Measurements from ENCODE around the gene PCDH17. TPM values are rescaled to one million over a fixed set of nuclear protein-coding genes. Genes with fewer than 3 reads are reported as not detected.

Gene PCDH17, protein sequence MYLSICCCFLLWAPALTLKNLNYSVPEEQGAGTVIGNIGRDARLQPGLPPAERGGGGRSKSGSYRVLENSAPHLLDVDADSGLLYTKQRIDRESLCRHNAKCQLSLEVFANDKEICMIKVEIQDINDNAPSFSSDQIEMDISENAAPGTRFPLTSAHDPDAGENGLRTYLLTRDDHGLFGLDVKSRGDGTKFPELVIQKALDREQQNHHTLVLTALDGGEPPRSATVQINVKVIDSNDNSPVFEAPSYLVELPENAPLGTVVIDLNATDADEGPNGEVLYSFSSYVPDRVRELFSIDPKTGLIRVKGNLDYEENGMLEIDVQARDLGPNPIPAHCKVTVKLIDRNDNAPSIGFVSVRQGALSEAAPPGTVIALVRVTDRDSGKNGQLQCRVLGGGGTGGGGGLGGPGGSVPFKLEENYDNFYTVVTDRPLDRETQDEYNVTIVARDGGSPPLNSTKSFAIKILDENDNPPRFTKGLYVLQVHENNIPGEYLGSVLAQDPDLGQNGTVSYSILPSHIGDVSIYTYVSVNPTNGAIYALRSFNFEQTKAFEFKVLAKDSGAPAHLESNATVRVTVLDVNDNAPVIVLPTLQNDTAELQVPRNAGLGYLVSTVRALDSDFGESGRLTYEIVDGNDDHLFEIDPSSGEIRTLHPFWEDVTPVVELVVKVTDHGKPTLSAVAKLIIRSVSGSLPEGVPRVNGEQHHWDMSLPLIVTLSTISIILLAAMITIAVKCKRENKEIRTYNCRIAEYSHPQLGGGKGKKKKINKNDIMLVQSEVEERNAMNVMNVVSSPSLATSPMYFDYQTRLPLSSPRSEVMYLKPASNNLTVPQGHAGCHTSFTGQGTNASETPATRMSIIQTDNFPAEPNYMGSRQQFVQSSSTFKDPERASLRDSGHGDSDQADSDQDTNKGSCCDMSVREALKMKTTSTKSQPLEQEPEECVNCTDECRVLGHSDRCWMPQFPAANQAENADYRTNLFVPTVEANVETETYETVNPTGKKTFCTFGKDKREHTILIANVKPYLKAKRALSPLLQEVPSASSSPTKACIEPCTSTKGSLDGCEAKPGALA (N-terminal part only)
- total RNA-seq (10 to 100 TPM in 1 of 6 donors, 1 to 10 TPM in 5; 3.7 to 10.2 (median 7.6) TPM), polyA plus RNA-seq (1 to 10 TPM; 2.1 to 7.3 TPM)

DNA sequence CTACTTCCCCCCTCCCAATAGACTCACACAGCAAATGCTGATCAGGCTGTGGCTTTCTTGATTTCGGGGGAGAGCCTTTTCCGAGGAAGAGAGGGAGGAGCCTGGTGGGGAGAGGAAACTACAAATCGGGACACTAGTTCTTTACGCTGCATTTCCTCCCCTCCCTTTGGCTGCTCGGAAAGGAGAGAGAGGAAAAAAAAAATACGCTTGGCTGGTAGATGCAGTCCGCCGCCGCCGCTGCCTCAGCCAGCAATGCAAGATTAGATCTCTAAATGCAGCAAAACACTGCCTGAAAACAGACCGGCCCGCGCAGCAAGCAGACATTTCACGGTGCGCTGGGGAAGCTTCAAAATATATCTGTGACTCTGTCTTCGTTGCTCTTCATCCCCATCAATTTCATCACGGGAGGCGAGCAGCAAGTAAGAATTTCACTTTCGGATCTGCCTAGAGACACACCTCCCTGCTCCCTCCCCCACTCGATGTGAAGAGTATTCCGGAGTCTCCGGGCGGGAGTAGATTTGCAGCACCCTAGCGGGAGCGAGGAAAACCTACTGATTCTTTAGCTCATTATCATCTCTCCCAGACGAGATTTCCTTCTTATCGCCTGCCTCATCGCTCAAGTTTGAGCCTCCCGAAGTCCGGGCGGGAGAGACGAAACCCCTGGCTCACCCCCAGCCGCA lies at the start of gene PCDH17:
Gene PCDH17 (plus strand): TSS at position 149 of the 680 bp plus-strand sequence. CDS start 803 bp downstream, outside the sequence.
- TF ChIP-seq, protein P1, sequence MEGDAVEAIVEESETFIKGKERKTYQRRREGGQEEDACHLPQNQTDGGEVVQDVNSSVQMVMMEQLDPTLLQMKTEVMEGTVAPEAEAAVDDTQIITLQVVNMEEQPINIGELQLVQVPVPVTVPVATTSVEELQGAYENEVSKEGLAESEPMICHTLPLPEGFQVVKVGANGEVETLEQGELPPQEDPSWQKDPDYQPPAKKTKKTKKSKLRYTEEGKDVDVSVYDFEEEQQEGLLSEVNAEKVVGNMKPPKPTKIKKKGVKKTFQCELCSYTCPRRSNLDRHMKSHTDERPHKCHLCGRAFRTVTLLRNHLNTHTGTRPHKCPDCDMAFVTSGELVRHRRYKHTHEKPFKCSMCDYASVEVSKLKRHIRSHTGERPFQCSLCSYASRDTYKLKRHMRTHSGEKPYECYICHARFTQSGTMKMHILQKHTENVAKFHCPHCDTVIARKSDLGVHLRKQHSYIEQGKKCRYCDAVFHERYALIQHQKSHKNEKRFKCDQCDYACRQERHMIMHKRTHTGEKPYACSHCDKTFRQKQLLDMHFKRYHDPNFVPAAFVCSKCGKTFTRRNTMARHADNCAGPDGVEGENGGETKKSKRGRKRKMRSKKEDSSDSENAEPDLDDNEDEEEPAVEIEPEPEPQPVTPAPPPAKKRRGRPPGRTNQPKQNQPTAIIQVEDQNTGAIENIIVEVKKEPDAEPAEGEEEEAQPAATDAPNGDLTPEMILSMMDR (IDR thresholded peaks at IDR 0.05): no peak
- WGBS, 2 donors: 0% methylated on average over 33 of the region's 33 CpGs
- Histone ChIP-seq H3K27me3 (peaks cover 4 to 31% (median 8%) of the 10 kb centered on the region in 4 donors), H3K9me3 (no peaks in the 10 kb centered on the region), H3K27ac (peak within 1 kb of the TSS; percentile 4 to 70 (median 47)), H3K4me3 (peak within 1 kb of the TSS; percentile 29 to 57 (median 44)), H3K4me1 (peaks cover 0 to 11% (median 0%) of the 10 kb centered on the region in 3 donors), H3K36me3 (no peaks in the 10 kb centered on the region)
- ATAC-seq (peak in 3 of 4 donors; percentile 37 to 48 (median 38)), FAIRE-seq (no peak), DNase-seq (peak; percentile 22 to 58 (median 33))
- intact Hi-C loops (cut with DNase I): no loop called here

GRCh38 chr13:57582032-57582431 lies 49.5 kb upstream of the PCDH17 start:
- TF ChIP-seq, protein P1 (IDR thresholded peaks at IDR 0.05): no peak
- H3K4me1 ChIP-seq: no peaks in the 10 kb centered on the region
- H3K9me3 ChIP-seq: no peaks in the 10 kb centered on the region
- no peaks in the 10 kb centered on the region for H3K27me3 ChIP-seq
- DNase-seq: peak in 1 of 6 donors; percentile 31
- no peak overlapping the region for H3K4me3 ChIP-seq
- no peak overlapping the region for H3K27ac ChIP-seq
- 61 to 62% methylated on average over 6 of the region's 6 CpGs for WGBS, 2 donors
- no peak for ATAC-seq
- intact Hi-C loops (cut with DNase I): no loop called here
- no peaks in the 10 kb centered on the region for H3K36me3 ChIP-seq
- FAIRE-seq: no peak

DNA sequence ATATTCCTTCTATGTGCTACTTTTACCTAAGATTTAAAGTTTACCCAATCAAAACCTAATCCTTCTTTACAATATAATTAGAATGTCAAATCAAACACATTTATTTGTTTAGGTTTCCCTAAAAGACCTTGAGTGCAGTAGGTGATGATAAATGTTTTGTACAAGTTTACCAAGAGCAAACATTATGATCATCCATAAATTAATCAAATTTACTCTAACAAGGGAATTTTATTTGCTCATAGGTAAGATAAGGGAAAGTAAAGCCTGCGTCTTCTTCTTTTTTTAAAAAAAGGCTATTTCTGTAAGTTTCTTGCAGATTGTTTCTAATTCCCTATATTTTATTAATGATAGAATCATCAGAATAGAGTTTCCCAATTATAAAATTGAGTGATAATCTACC lies 48.0 kb upstream of the PCDH17 start:
- no peak for ATAC-seq
- DNase-seq: no peak
- 13 to 22% methylated on average over 1 of the region's 1 CpG for WGBS, 2 donors

GRCh38 chr13:57588639-57589038 lies 42.9 kb upstream of the PCDH17 start:
- ATAC-seq (no peak), DNase-seq (no peak), FAIRE-seq (no peak)
- 83 to 91% methylated on average over 3 of the region's 3 CpGs for WGBS, 2 donors
- Histone ChIP-seq H3K9me3 (no peaks in the 10 kb centered on the region), H3K4me1 (no peaks in the 10 kb centered on the region), H3K36me3 (no peaks in the 10 kb centered on the region), H3K27ac (no peak overlapping the region), H3K4me3 (no peak overlapping the region), H3K27me3 (no peaks in the 10 kb centered on the region)
- TF ChIP-seq, protein P1 (IDR thresholded peaks at IDR 0.05): no peak
- intact Hi-C loops (cut with DNase I): no loop called here

More for the DNA sequence above, 48.0 kb upstream of the PCDH17 start:
- H3K27ac ChIP-seq: no peak overlapping the region
- TF ChIP-seq, protein P1 (IDR thresholded peaks at IDR 0.05): no peak
- intact Hi-C loops (cut with DNase I): no loop called here
- H3K4me1 ChIP-seq: no peaks in the 10 kb centered on the region
- no peaks in the 10 kb centered on the region for H3K27me3 ChIP-seq
- H3K36me3 ChIP-seq: no peaks in the 10 kb centered on the region
- H3K9me3 ChIP-seq: no peaks in the 10 kb centered on the region
- no peak overlapping the region for H3K4me3 ChIP-seq
- no peak for FAIRE-seq

Measured in pancreas (tissue), 10 donors.